OCI-LY1 (cell line): ENCODE results near the gene SYCP2L.
"Not testable (repeated sequence)": the region's sequence is repeated elsewhere in the genome, so short reads cannot be mapped to it uniquely, and the experiment has no call there.

ENCODE experiments used
- H2AFZ ChIP-seq: fragments of 200-600 bp; sonication (generic), shearing (Covaris generic); 2 replicates; pipeline ENCODE4 v1.6.0; 2014; ENCODE audit warnings: antibody characterized with exemption, mild to moderate bottlenecking, low read length
- H3F3A ChIP-seq: fragments of 200-600 bp; sonication (generic), shearing (Covaris generic); 2 replicates; pipeline ENCODE4 v1.6.0; 2014; ENCODE audit warnings: mild to moderate bottlenecking, antibody characterized with exemption, low read length, moderate library complexity; ENCODE audit not compliant: insufficient read depth
- H3K27ac ChIP-seq: fragments of 200-600 bp; sonication (generic); 2 replicates; pipeline ENCODE4 v1.5.1; 2014; ENCODE audit warnings: low read length, mixed run types, mild to moderate bottlenecking, low read depth; ENCODE audit not compliant: poor library complexity, severe bottlenecking
- H3K27me3 ChIP-seq: fragments of 200-600 bp; sonication (generic); 2 replicates; pipeline ENCODE4 v1.6.0; 2014; ENCODE audit warnings: antibody characterized with exemption, mild to moderate bottlenecking, low read length, moderate library complexity; ENCODE audit not compliant: insufficient read depth
- H3K36me3 ChIP-seq: fragments of 200-600 bp; sonication (generic); 2 replicates; pipeline ENCODE4 v1.6.1; 2014; ENCODE audit warnings: mild to moderate bottlenecking, antibody characterized with exemption, low read length, moderate library complexity, mixed read lengths; ENCODE audit not compliant: insufficient read depth
- H3K4me1 ChIP-seq: fragments of 200-600 bp; sonication (generic); 2 replicates; pipeline ENCODE4 v1.5.1; 2014; ENCODE audit warnings: mild to moderate bottlenecking, low read length, moderate library complexity; ENCODE audit not compliant: insufficient read depth, severe bottlenecking
- H3K4me2 ChIP-seq: fragments of 200-600 bp; sonication (generic), shearing (Covaris generic); 2 replicates; pipeline ENCODE4 v1.6.1; 2014; ENCODE audit warnings: low read length
- H3K4me3 ChIP-seq: fragments of 200-600 bp; sonication (generic); 2 replicates; pipeline ENCODE4 v1.5.1; 2014; ENCODE audit warnings: low read length, low read depth, mild to moderate bottlenecking, mixed read lengths; ENCODE audit not compliant: poor library complexity, severe bottlenecking
- H3K79me2 ChIP-seq: fragments of 200-600 bp; shearing (Covaris generic); 2 replicates; pipeline ENCODE4 v1.6.1; 2016; ENCODE audit warnings: mixed run types, low read length, mixed read lengths; ENCODE audit not compliant: insufficient read depth
- H3K9ac ChIP-seq: fragments of 200-600 bp; sonication (generic), shearing (Covaris generic); 2 replicates; pipeline ENCODE4 v1.6.1; 2014; ENCODE audit warnings: mild to moderate bottlenecking, low read length, mixed read lengths
- H3K9me2 ChIP-seq: fragments of 200-600 bp; sonication (generic), shearing (Covaris generic); 2 replicates; pipeline ENCODE4 v1.6.1; 2014; ENCODE audit warnings: low read depth, mild to moderate bottlenecking, low read length, mixed read lengths
- H3K9me3 ChIP-seq: fragments of 200-600 bp; shearing (Covaris generic); 2 replicates; pipeline ENCODE4 v1.6.1; 2014; ENCODE audit warnings: low read length, mixed read lengths
- H4K20me1 ChIP-seq: fragments of 200-600 bp; sonication (generic), shearing (Covaris generic); 2 replicates; pipeline ENCODE4 v1.6.0; 2016; ENCODE audit warnings: mild to moderate bottlenecking, low read length; ENCODE audit not compliant: insufficient read depth
- CTCF ChIP-seq: fragments of 200-600 bp; sonication (generic), shearing (Covaris generic); IDR thresholded peaks from 2 replicates; pipeline ENCODE4 v1.5.1; 2017; ENCODE audit warnings: mild to moderate bottlenecking, antibody characterized with exemption, low read length, moderate library complexity, mixed read lengths
- EZH2 ChIP-seq: fragments of 200-600 bp; sonication (generic), shearing (Covaris generic); IDR thresholded peaks from 2 replicates; pipeline ENCODE4 v1.8.0; 2017; ENCODE audit warnings: borderline replicate concordance, mixed run types, mild to moderate bottlenecking, antibody characterized with exemption, low read length, moderate library complexity, mixed read lengths

Gene SYCP2L

GRCh38 chr6:10862361-10862760 is 24.5 kb upstream of the SYCP2L start:
- no peak overlapping the region for H2AFZ ChIP-seq
- H3K9me3 ChIP-seq = no peaks in the 10 kb centered on the region
- no peak overlapping the region for H3K9ac ChIP-seq
- H3K9me2 ChIP-seq = no peaks in the 10 kb centered on the region
- no peaks in the 10 kb centered on the region for H4K20me1 ChIP-seq
- TF ChIP-seq CTCF (no peak), EZH2 (no peak)
- no peaks in the 10 kb centered on the region for H3K27me3 ChIP-seq
- H3K36me3 ChIP-seq = no peaks in the 10 kb centered on the region
- H3K4me1 ChIP-seq = no peaks in the 10 kb centered on the region
- no peaks in the 10 kb centered on the region for H3F3A ChIP-seq
- H3K4me2 ChIP-seq = no peak overlapping the region
- H3K4me3 ChIP-seq = no peak overlapping the region
- no peak overlapping the region for H3K27ac ChIP-seq
- H3K79me2 ChIP-seq = no peaks in the 10 kb centered on the region

GRCh38 chr6:10863031-10863430 is 23.8 kb upstream of the SYCP2L start:
- not testable (repeated sequence) for H3K9me3 ChIP-seq, H2AFZ ChIP-seq, H3K9me2 ChIP-seq, H3K9ac ChIP-seq, H3K4me1 ChIP-seq, H3K4me3 ChIP-seq, H4K20me1 ChIP-seq, H3K27me3 ChIP-seq, H3K27ac ChIP-seq, H3F3A ChIP-seq, H3K36me3 ChIP-seq, H3K79me2 ChIP-seq, H3K4me2 ChIP-seq

GRCh38 chr6:10866709-10867108 is 20.1 kb upstream of the SYCP2L start:
- not testable (repeated sequence) for H3K27me3 ChIP-seq, H3K9me2 ChIP-seq, H3K4me3 ChIP-seq, H3K36me3 ChIP-seq, H2AFZ ChIP-seq, H4K20me1 ChIP-seq, H3F3A ChIP-seq, H3K4me1 ChIP-seq, H3K9me3 ChIP-seq, H3K79me2 ChIP-seq, H3K4me2 ChIP-seq, H3K27ac ChIP-seq, H3K9ac ChIP-seq

- H3K27ac ChIP-seq = no peak overlapping the region
- no peaks in the 10 kb centered on the region for H3K27me3 ChIP-seq
- no peaks in the 10 kb centered on the region for H3K4me1 ChIP-seq
These were observed 18.9 kb upstream of the SYCP2L start for GRCh38 chr6:10867952-10868351.

More at GRCh38 chr6:10867952-10868351, 18.9 kb upstream of the SYCP2L start:
- H3K79me2 ChIP-seq = no peaks in the 10 kb centered on the region
- H3K9ac ChIP-seq = no peak overlapping the region
- no peak overlapping the region for H3K4me2 ChIP-seq
- no peaks in the 10 kb centered on the region for H3F3A ChIP-seq
- H3K4me3 ChIP-seq = no peak overlapping the region
- no peak overlapping the region for H2AFZ ChIP-seq
- H3K9me2 ChIP-seq = no peaks in the 10 kb centered on the region
- H3K9me3 ChIP-seq = no peaks in the 10 kb centered on the region
- no peaks in the 10 kb centered on the region for H4K20me1 ChIP-seq
- TF ChIP-seq EZH2 (no peak), CTCF (no peak)
- H3K36me3 ChIP-seq = no peaks in the 10 kb centered on the region
